ENCODE measurements around the gene AGPAT4. TPM values are rescaled to one million over a fixed set of nuclear protein-coding genes. Genes with fewer than 3 reads are reported as not detected.

AGPAT4 gene
- total RNA-seq, 4 donors from 2014 or later: 1.0 to 17.4 (median 6.4) TPM

DNA sequence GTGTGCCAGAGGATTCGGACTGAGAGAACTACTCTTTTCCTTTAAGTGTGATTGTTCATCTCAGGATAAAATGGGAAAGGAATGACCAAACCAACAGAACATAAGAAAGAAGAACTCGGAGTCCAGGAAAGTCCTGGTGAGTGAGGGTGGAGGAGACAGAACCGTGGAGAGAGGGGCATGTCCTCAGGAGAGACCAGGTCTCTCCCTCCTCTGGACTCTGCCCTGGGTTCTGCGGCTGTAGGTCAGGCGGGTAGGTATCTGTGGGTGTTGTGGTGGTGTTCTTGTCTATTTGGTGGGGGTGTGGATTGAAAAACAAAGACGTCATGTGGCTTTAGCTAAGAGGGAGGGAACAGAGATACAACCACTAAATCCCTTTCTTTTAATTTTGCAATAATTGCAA is 29.1 kb upstream of the AGPAT4 start:
- peaks cover 0 to 6% (median 5%) of the 10 kb centered on the region in 3 donors for H3K4me1 ChIP-seq
- no peak for DNase-seq
- no peaks in the 10 kb centered on the region for H3K9me3 ChIP-seq
- TF ChIP-seq, protein P1, sequence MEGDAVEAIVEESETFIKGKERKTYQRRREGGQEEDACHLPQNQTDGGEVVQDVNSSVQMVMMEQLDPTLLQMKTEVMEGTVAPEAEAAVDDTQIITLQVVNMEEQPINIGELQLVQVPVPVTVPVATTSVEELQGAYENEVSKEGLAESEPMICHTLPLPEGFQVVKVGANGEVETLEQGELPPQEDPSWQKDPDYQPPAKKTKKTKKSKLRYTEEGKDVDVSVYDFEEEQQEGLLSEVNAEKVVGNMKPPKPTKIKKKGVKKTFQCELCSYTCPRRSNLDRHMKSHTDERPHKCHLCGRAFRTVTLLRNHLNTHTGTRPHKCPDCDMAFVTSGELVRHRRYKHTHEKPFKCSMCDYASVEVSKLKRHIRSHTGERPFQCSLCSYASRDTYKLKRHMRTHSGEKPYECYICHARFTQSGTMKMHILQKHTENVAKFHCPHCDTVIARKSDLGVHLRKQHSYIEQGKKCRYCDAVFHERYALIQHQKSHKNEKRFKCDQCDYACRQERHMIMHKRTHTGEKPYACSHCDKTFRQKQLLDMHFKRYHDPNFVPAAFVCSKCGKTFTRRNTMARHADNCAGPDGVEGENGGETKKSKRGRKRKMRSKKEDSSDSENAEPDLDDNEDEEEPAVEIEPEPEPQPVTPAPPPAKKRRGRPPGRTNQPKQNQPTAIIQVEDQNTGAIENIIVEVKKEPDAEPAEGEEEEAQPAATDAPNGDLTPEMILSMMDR (IDR thresholded peaks at IDR 0.05): no peak
- TF ChIP-seq POLR2A (IDR thresholded peaks at IDR 0.05): no peak
- no peaks in the 10 kb centered on the region for H3K36me3 ChIP-seq
- no peak overlapping the region for H3K27ac ChIP-seq
- H3K4me3 ChIP-seq: no peak overlapping the region
- intact Hi-C loops (cut with DNase I): no loop called here
- 78 to 84% methylated on average over 6 of the region's 6 CpGs for WGBS, 2 donors
- H3K27me3 ChIP-seq: no peaks in the 10 kb centered on the region

DNA sequence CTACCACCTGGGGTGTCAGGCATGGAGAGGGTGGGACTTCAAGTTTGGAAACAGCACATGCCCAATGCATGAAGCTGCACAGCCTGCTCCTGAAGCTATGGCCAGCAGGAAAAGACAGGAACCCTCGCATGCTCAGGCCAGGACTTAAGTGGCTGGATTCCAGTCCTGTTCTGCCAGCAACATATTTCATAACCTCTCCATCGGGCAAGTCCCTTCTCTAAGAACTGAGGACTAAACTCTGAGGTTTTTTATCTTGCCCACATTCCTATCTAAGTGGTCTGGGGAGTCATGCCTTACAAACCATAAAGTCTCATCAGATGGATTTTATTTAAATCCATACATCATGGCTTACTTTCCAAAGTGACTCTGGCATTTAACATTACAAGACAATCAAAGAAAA is 27.5 kb upstream of the AGPAT4 start:
- WGBS, 2 donors: 14% methylated on average over 2 of the region's 2 CpGs
- TF ChIP-seq, protein P1 (IDR thresholded peaks at IDR 0.05): no peak
- no peak for TF ChIP-seq POLR2A (IDR thresholded peaks at IDR 0.05)
- Histone ChIP-seq H3K4me3 (no peak overlapping the region), H3K36me3 (no peaks in the 10 kb centered on the region), H3K27ac (no peak overlapping the region), H3K27me3 (no peaks in the 10 kb centered on the region), H3K4me1 (peaks cover 0 to 6% (median 5%) of the 10 kb centered on the region in 3 donors), H3K9me3 (no peaks in the 10 kb centered on the region)
- no peak for DNase-seq
- intact Hi-C loops (cut with DNase I): no loop called here

DNA sequence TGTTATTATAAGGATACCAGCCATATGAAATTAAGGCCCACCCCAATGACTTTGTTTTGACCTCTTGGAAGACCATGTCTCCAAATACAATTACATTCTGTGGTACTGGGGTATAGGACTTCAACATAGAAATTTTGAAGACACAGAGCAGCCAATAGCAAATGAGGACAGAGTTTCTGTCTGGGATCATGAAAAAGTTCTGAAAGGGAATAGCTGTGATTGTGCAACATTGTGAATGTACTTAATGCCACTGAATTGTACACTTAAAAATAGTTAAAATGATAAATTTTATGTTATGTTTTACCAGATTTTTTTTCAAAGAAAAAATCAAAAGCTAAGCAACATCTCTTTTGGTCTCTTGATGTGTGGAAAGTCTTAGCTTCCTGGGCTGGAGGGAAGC is 27.0 kb upstream of the AGPAT4 start:
- no peak overlapping the region for H3K4me3 ChIP-seq
- no peak for TF ChIP-seq POLR2A (IDR thresholded peaks at IDR 0.05)
- TF ChIP-seq, protein P1 (IDR thresholded peaks at IDR 0.05): no peak
- no peaks in the 10 kb centered on the region for H3K36me3 ChIP-seq
- intact Hi-C loops (cut with DNase I): no loop called here
- no peak for DNase-seq
- H3K27ac ChIP-seq: no peak overlapping the region
- H3K4me1 ChIP-seq: peaks cover 0 to 6% (median 5%) of the 10 kb centered on the region in 3 donors
- no peaks in the 10 kb centered on the region for H3K27me3 ChIP-seq
- H3K9me3 ChIP-seq: no peaks in the 10 kb centered on the region

DNA sequence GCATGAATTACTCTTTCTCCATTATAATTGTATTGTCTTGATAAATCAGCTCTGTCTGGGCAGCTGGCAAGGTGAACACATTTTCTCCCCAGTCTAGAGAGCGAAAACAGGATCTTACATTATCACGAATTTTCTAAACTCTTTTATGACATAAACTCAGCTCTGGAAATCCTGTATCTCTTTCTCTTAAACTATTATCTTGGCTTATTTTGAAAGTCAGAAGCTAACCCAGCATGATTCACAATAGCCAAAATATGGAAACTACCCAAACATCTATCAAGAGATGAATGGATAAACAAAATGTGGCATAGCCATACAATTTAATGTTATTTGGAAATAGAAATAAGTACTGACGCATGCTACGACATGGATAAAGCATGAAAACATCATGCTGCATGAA is 25.9 kb upstream of the AGPAT4 start:
- intact Hi-C loops (cut with DNase I): no loop called here
- WGBS, 2 donors: 77 to 87% methylated on average over 4 of the region's 4 CpGs
- Histone ChIP-seq H3K4me1 (peaks cover 0 to 6% (median 5%) of the 10 kb centered on the region in 3 donors), H3K36me3 (no peaks in the 10 kb centered on the region), H3K4me3 (no peak overlapping the region), H3K27ac (no peak overlapping the region), H3K27me3 (no peaks in the 10 kb centered on the region), H3K9me3 (no peaks in the 10 kb centered on the region)
- TF ChIP-seq, protein P1 (IDR thresholded peaks at IDR 0.05): no peak
- TF ChIP-seq POLR2A (IDR thresholded peaks at IDR 0.05): no peak
- no peak for DNase-seq

DNA sequence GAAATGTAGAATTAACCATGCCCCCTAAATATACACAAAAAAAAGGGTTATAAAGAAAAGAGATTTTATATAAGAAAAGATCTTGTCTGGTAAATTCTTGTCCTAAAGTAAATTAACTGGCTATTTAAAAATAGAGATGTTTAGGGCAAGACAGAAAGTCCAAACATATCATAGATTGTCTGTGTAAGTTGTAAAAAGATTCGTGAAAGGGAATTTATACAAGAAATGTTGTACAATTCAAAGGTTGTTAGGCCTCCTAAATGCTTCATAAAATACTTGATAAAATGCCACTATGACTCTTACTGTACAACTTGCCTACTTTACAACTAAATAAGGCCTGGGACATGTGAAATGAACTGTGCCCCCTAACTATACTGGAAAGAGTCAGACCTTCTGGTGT is 21.9 kb upstream of the AGPAT4 start:
- Histone ChIP-seq H3K36me3 (no peaks in the 10 kb centered on the region), H3K27ac (no peak overlapping the region), H3K9me3 (no peaks in the 10 kb centered on the region), H3K4me3 (no peak overlapping the region), H3K27me3 (no peaks in the 10 kb centered on the region), H3K4me1 (no peaks in the 10 kb centered on the region)
- 75 to 76% methylated on average over 1 of the region's 1 CpG for WGBS, 2 donors
- DNase-seq: no peak
- intact Hi-C loops (cut with DNase I): no loop called here
- TF ChIP-seq, protein P1 (IDR thresholded peaks at IDR 0.05): no peak
- no peak for TF ChIP-seq POLR2A (IDR thresholded peaks at IDR 0.05)
